Testis (tissue), 2 donors: Measurements from ENCODE around the gene BMP8A.

Experiments used
- POLR2A ChIP-seq: fragments of 450-650 bp; IDR thresholded peaks from one replicate; pipeline ENCODE4 v1.6.1; 2017; ENCODE audit warnings: antibody characterized with exemption, mild to moderate bottlenecking, moderate library complexity
- TF ChIP-seq, protein P1 (sequence below), 3 experiments: fragments of 450-650 bp in 2 of 3; fragments of 200-600 bp in 1 of 3; sonication (generic) in 1 of 3; IDR thresholded peaks; one replicate each; pipeline ENCODE4 v1.5.1; 2016 to 2019; ENCODE audit warnings: antibody characterized with exemption in 3 of 3, mild to moderate bottlenecking in 2 of 3, moderate library complexity in 1 of 3

- TF ChIP-seq, protein P1, sequence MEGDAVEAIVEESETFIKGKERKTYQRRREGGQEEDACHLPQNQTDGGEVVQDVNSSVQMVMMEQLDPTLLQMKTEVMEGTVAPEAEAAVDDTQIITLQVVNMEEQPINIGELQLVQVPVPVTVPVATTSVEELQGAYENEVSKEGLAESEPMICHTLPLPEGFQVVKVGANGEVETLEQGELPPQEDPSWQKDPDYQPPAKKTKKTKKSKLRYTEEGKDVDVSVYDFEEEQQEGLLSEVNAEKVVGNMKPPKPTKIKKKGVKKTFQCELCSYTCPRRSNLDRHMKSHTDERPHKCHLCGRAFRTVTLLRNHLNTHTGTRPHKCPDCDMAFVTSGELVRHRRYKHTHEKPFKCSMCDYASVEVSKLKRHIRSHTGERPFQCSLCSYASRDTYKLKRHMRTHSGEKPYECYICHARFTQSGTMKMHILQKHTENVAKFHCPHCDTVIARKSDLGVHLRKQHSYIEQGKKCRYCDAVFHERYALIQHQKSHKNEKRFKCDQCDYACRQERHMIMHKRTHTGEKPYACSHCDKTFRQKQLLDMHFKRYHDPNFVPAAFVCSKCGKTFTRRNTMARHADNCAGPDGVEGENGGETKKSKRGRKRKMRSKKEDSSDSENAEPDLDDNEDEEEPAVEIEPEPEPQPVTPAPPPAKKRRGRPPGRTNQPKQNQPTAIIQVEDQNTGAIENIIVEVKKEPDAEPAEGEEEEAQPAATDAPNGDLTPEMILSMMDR (IDR thresholded peaks at IDR 0.05) = no peak
- no peak for TF ChIP-seq POLR2A
Observed at GRCh38 chr1:39562886-39563285, 71.5 kb downstream of the BMP8A start.
